Fibroblast of peridontal ligament (primary cell): ENCODE measurements around the gene ZNF783.
A peak's percentile ranks its signal among the peaks of the same experiment; 100 is the strongest.

Source experiments
- DNase-seq: peaks from one replicate; pipeline ENCODE4 v3.0.0-alpha.2; 2010; ENCODE audit errors: extremely low read depth

ZNF783 gene

GRCh38 chr7:149281508-149282330 lies 19.7 kb downstream of the ZNF783 start:
- no peak for DNase-seq

- DNase-seq, result no peak
Observed at GRCh38 chr7:149282331-149282655, 20.3 kb downstream of the ZNF783 start.

GRCh38 chr7:149283321-149283720 lies 21.3 kb downstream of the ZNF783 start:
- DNase-seq, result no peak

- no peak for DNase-seq
Observed at GRCh38 chr7:149284343-149284742, 22.3 kb downstream of the ZNF783 start.

GRCh38 chr7:149284850-149285585 lies 23.0 kb downstream of the ZNF783 start:
- DNase-seq, result peak; percentile 71

GRCh38 chr7:149285603-149286002 lies 23.6 kb downstream of the ZNF783 start:
- peak; percentile 8 for DNase-seq

- no peak for DNase-seq
Observed at GRCh38 chr7:149286811-149287400, 24.9 kb downstream of the ZNF783 start.

GRCh38 chr7:149287622-149288021 lies 25.6 kb downstream of the ZNF783 start:
- no peak for DNase-seq

GRCh38 chr7:149289262-149289661 lies 27.3 kb downstream of the ZNF783 start:
- no peak for DNase-seq

GRCh38 chr7:149289856-149290255 lies 27.9 kb downstream of the ZNF783 start:
- no peak for DNase-seq

GRCh38 chr7:149291036-149291780 lies 29.2 kb downstream of the ZNF783 start:
- no peak for DNase-seq

- DNase-seq, result no peak
Observed at GRCh38 chr7:149291781-149292461, 29.9 kb downstream of the ZNF783 start.

GRCh38 chr7:149292462-149292823 lies 30.4 kb downstream of the ZNF783 start:
- no peak for DNase-seq

- no peak for DNase-seq
Observed at GRCh38 chr7:149293338-149293737, 31.3 kb downstream of the ZNF783 start.

GRCh38 chr7:149293946-149294633 lies 32.1 kb downstream of the ZNF783 start:
- DNase-seq, result no peak

- DNase-seq, result no peak
Observed at GRCh38 chr7:149294634-149295480, 32.9 kb downstream of the ZNF783 start.

GRCh38 chr7:149295481-149295850 lies 33.5 kb downstream of the ZNF783 start:
- no peak for DNase-seq

- DNase-seq, result no peak
Observed at GRCh38 chr7:149296368-149296767, 34.4 kb downstream of the ZNF783 start.

- DNase-seq, result no peak
Observed at GRCh38 chr7:149297034-149297755, 35.2 kb downstream of the ZNF783 start.
